ENCODE data around the gene ITGB1BP1. TPM values are rescaled to one million over a fixed set of nuclear protein-coding genes. Genes with fewer than 3 reads are reported as not detected.
A peak's percentile ranks its signal among the peaks of the same experiment; 100 is the strongest.

ITGB1BP1 gene
- total and polyA plus RNA-seq, 9 donors: 43.3 to 107 (median 84.7) TPM

- H3K9me3 ChIP-seq (replicated peaks; ENCODE audit: control insufficient read depth, low read depth, low read length): no peaks in the 10 kb centered on the region
- peaks cover 64% of the 10 kb centered on the region for H3K36me3 ChIP-seq (ENCODE audit: control insufficient read depth, insufficient read depth, low read length)
- whole genome bisulfite sequencing (ENCODE audit: insufficient coverage): 100% methylated on average over 1 of the region's 5 CpGs
- H3K27ac ChIP-seq (ENCODE audit: low read length): no peak overlapping the region
- no peaks in the 10 kb centered on the region for H3K27me3 ChIP-seq (ENCODE audit: control insufficient read depth, insufficient read depth, low read length)
- DNase-seq: no peak
- peaks cover 31% of the 10 kb centered on the region for H3K4me1 ChIP-seq (ENCODE audit: control insufficient read depth, insufficient read depth, low read length)
- no peak overlapping the region for H3K4me3 ChIP-seq (ENCODE audit: low read length)
Observed at GRCh38 chr2:9379391-9379755, 44.0 kb downstream of the ITGB1BP1 start.

- peak overlapping the region; percentile 42 for H3K27ac ChIP-seq (ENCODE audit: low read length)
- 63% methylated on average over 27 of the region's 30 CpGs for WGBS (ENCODE audit: insufficient coverage)
- H3K27me3 ChIP-seq (ENCODE audit: control insufficient read depth, insufficient read depth, low read length): no peaks in the 10 kb centered on the region
- H3K4me3 ChIP-seq (ENCODE audit: low read length): no peak overlapping the region
- peak; percentile 78 for DNase-seq
- H3K9me3 ChIP-seq (replicated peaks; ENCODE audit: control insufficient read depth, low read depth, low read length): no peaks in the 10 kb centered on the region
- H3K36me3 ChIP-seq (ENCODE audit: control insufficient read depth, insufficient read depth, low read length): peaks cover 67% of the 10 kb centered on the region
- peaks cover 31% of the 10 kb centered on the region for H3K4me1 ChIP-seq (ENCODE audit: control insufficient read depth, insufficient read depth, low read length)
Observed at GRCh38 chr2:9378433-9379390, 44.6 kb downstream of the ITGB1BP1 start.

- Histone ChIP-seq H3K27ac (ENCODE audit: low read length) (peak overlapping the region; percentile 55), H3K4me3 (ENCODE audit: low read length) (no peak overlapping the region), H3K36me3 (ENCODE audit: control insufficient read depth, insufficient read depth, low read length) (peaks cover 67% of the 10 kb centered on the region), H3K9me3 (replicated peaks; ENCODE audit: control insufficient read depth, low read depth, low read length) (no peaks in the 10 kb centered on the region), H3K4me1 (ENCODE audit: control insufficient read depth, insufficient read depth, low read length) (peaks cover 31% of the 10 kb centered on the region), H3K27me3 (ENCODE audit: control insufficient read depth, insufficient read depth, low read length) (no peaks in the 10 kb centered on the region)
- WGBS (ENCODE audit: insufficient coverage): 73% methylated on average over 4 of the region's 9 CpGs
- DNase-seq: no peak
Observed at GRCh38 chr2:9377461-9378097, 45.7 kb downstream of the ITGB1BP1 start.

GRCh38 chr2:9375857-9376428 is 47.4 kb downstream of the ITGB1BP1 start:
- peaks cover 56% of the 10 kb centered on the region for H3K36me3 ChIP-seq (ENCODE audit: control insufficient read depth, insufficient read depth, low read length)
- WGBS (ENCODE audit: insufficient coverage): 95% methylated on average over 3 of the region's 4 CpGs

GRCh38 chr2:9374071-9374730 is 49.1 kb downstream of the ITGB1BP1 start:
- Histone ChIP-seq H3K4me3 (ENCODE audit: low read length) (no peak overlapping the region), H3K36me3 (ENCODE audit: control insufficient read depth, insufficient read depth, low read length) (peaks cover 52% of the 10 kb centered on the region)

More at GRCh38 chr2:9375857-9376428, 47.4 kb downstream of the ITGB1BP1 start:
- DNase-seq: no peak
- no peaks in the 10 kb centered on the region for H3K27me3 ChIP-seq (ENCODE audit: control insufficient read depth, insufficient read depth, low read length)
- no peak overlapping the region for H3K27ac ChIP-seq (ENCODE audit: low read length)
- no peak overlapping the region for H3K4me3 ChIP-seq (ENCODE audit: low read length)
- H3K4me1 ChIP-seq (ENCODE audit: control insufficient read depth, insufficient read depth, low read length): peaks cover 24% of the 10 kb centered on the region
- no peaks in the 10 kb centered on the region for H3K9me3 ChIP-seq (replicated peaks; ENCODE audit: control insufficient read depth, low read depth, low read length)

GRCh38 chr2:9373476-9373875 is 49.9 kb downstream of the ITGB1BP1 start:
- Histone ChIP-seq H3K27me3 (ENCODE audit: control insufficient read depth, insufficient read depth, low read length) (no peaks in the 10 kb centered on the region), H3K27ac (ENCODE audit: low read length) (no peak overlapping the region), H3K9me3 (replicated peaks; ENCODE audit: control insufficient read depth, low read depth, low read length) (no peaks in the 10 kb centered on the region), H3K4me1 (ENCODE audit: control insufficient read depth, insufficient read depth, low read length) (peaks cover 12% of the 10 kb centered on the region), H3K36me3 (ENCODE audit: control insufficient read depth, insufficient read depth, low read length) (peaks cover 52% of the 10 kb centered on the region), H3K4me3 (ENCODE audit: low read length) (no peak overlapping the region)
- DNase-seq: no peak
- 76% methylated on average over 2 of the region's 6 CpGs for WGBS (ENCODE audit: insufficient coverage)

More at GRCh38 chr2:9374071-9374730, 49.1 kb downstream of the ITGB1BP1 start:
- WGBS (ENCODE audit: insufficient coverage): 94% methylated on average over 18 of the region's 18 CpGs
- Histone ChIP-seq H3K27me3 (ENCODE audit: control insufficient read depth, insufficient read depth, low read length) (no peaks in the 10 kb centered on the region), H3K9me3 (replicated peaks; ENCODE audit: control insufficient read depth, low read depth, low read length) (no peaks in the 10 kb centered on the region), H3K4me1 (ENCODE audit: control insufficient read depth, insufficient read depth, low read length) (peaks cover 19% of the 10 kb centered on the region), H3K27ac (ENCODE audit: low read length) (no peak overlapping the region)
- no peak for DNase-seq

GRCh38 chr2:9373047-9373446 is 50.3 kb downstream of the ITGB1BP1 start:
- H3K27ac ChIP-seq (ENCODE audit: low read length): no peak overlapping the region
- H3K4me3 ChIP-seq (ENCODE audit: low read length): no peak overlapping the region
- no peak for DNase-seq
- no peaks in the 10 kb centered on the region for H3K27me3 ChIP-seq (ENCODE audit: control insufficient read depth, insufficient read depth, low read length)
- peaks cover 55% of the 10 kb centered on the region for H3K36me3 ChIP-seq (ENCODE audit: control insufficient read depth, insufficient read depth, low read length)
- peaks cover 8% of the 10 kb centered on the region for H3K4me1 ChIP-seq (ENCODE audit: control insufficient read depth, insufficient read depth, low read length)
- 88% methylated on average over 17 of the region's 17 CpGs for WGBS (ENCODE audit: insufficient coverage)
- no peaks in the 10 kb centered on the region for H3K9me3 ChIP-seq (replicated peaks; ENCODE audit: control insufficient read depth, low read depth, low read length)

GRCh38 chr2:9370746-9371145 is 52.6 kb downstream of the ITGB1BP1 start:
- Histone ChIP-seq H3K4me1 (ENCODE audit: control insufficient read depth, insufficient read depth, low read length) (peaks cover 3% of the 10 kb centered on the region), H3K4me3 (ENCODE audit: low read length) (no peak overlapping the region), H3K27ac (ENCODE audit: low read length) (no peak overlapping the region), H3K36me3 (ENCODE audit: control insufficient read depth, insufficient read depth, low read length) (peaks cover 49% of the 10 kb centered on the region), H3K27me3 (ENCODE audit: control insufficient read depth, insufficient read depth, low read length) (no peaks in the 10 kb centered on the region), H3K9me3 (replicated peaks; ENCODE audit: control insufficient read depth, low read depth, low read length) (no peaks in the 10 kb centered on the region)
- 71% methylated on average over 11 of the region's 11 CpGs for WGBS (ENCODE audit: insufficient coverage)
- DNase-seq: no peak

GRCh38 chr2:9366026-9366425 is 57.3 kb downstream of the ITGB1BP1 start:
- Histone ChIP-seq H3K27ac (ENCODE audit: low read length) (no peak overlapping the region), H3K27me3 (ENCODE audit: control insufficient read depth, insufficient read depth, low read length) (no peaks in the 10 kb centered on the region), H3K9me3 (replicated peaks; ENCODE audit: control insufficient read depth, low read depth, low read length) (no peaks in the 10 kb centered on the region), H3K4me1 (ENCODE audit: control insufficient read depth, insufficient read depth, low read length) (peaks cover 3% of the 10 kb centered on the region), H3K36me3 (ENCODE audit: control insufficient read depth, insufficient read depth, low read length) (peaks cover 43% of the 10 kb centered on the region), H3K4me3 (ENCODE audit: low read length) (no peak overlapping the region)
- no peak for DNase-seq
- WGBS (ENCODE audit: insufficient coverage): 65% methylated on average over 4 of the region's 6 CpGs
